IPS DF 4.7 (cell line): ENCODE results near the gene GDPD3.

ENCODE experiments used
- DNase-seq: peaks from one replicate; pipeline ENCODE4 v3.0.0-alpha.2; 2013; ENCODE audit warnings: low spot score; ENCODE audit errors: extremely low read depth

The GDPD3 gene

GRCh38 chr16:30078744-30079143 lies 34.6 kb downstream of the GDPD3 start:
- no peak for DNase-seq

GRCh38 chr16:30077656-30078055 lies 35.7 kb downstream of the GDPD3 start:
- DNase-seq, result no peak

- no peak for DNase-seq
Measured at GRCh38 chr16:30076276-30076791, 37.0 kb downstream of the GDPD3 start.

GRCh38 chr16:30075503-30076275 lies 37.6 kb downstream of the GDPD3 start, which contains the start of gene PPP4C:
TSS of gene PPP4C (plus strand) at chr16:30075994. CDS start at chr16:30076378, 384 bp downstream.
- DNase-seq, result no peak

- no peak for DNase-seq
Measured at GRCh38 chr16:30070490-30070889, 42.8 kb downstream of the GDPD3 start.

GRCh38 chr16:30069611-30070462 lies 43.5 kb downstream of the GDPD3 start:
- DNase-seq, result no peak

- DNase-seq, result no peak
Measured at GRCh38 chr16:30068750-30069610, 44.4 kb downstream of the GDPD3 start.

- DNase-seq, result no peak
Measured at GRCh38 chr16:30068333-30068732, 45.0 kb downstream of the GDPD3 start.

GRCh38 chr16:30067584-30067916 lies 45.8 kb downstream of the GDPD3 start:
- DNase-seq, result no peak

- DNase-seq, result no peak
Measured at GRCh38 chr16:30066761-30067583, 46.4 kb downstream of the GDPD3 start.

- DNase-seq, result no peak
Measured at GRCh38 chr16:30065943-30066760, 47.2 kb downstream of the GDPD3 start.

GRCh38 chr16:30065102-30065942 lies 48.0 kb downstream of the GDPD3 start, which contains the start of gene ALDOA:
TSS of gene ALDOA (plus strand) at chr16:30065760. CDS start at chr16:30066898, 1,138 bp downstream.
- no peak for DNase-seq

GRCh38 chr16:30064729-30065101 lies 48.6 kb downstream of the GDPD3 start:
- DNase-seq, result no peak

GRCh38 chr16:30063893-30064728 lies 49.2 kb downstream of the GDPD3 start:
- no peak for DNase-seq

- no peak for DNase-seq
Measured at GRCh38 chr16:30063278-30063892, 50.0 kb downstream of the GDPD3 start.

GRCh38 chr16:30060836-30061554 lies 52.3 kb downstream of the GDPD3 start:
- DNase-seq, result no peak

- DNase-seq, result no peak
Measured at GRCh38 chr16:30060346-30060745, 53.0 kb downstream of the GDPD3 start.
